C4-2B (cell line): ENCODE measurements around the gene PITPNM3.

Source experiments
- H3K27ac ChIP-seq: fragments of 450-650 bp; 2 replicates; pipeline ENCODE4 v1.5.1; 2017
- CTCF ChIP-seq: fragments of 450-650 bp; conservative IDR thresholded peaks from 2 replicates; pipeline ENCODE4 v1.5.1; 2017; ENCODE audit warnings: mild to moderate bottlenecking
- ZFX ChIP-seq: fragments of 450-650 bp; IDR thresholded peaks from 2 replicates; pipeline ENCODE4 v1.6.1; 2017

PITPNM3 gene

GRCh38 chr17:6557040-6557438, 684 bp upstream of the PITPNM3 start:
- TF ChIP-seq CTCF (no peak), ZFX (no peak)
- no peak overlapping the region; the same call in 1 of the 2 replicates for H3K27ac ChIP-seq

DNA sequence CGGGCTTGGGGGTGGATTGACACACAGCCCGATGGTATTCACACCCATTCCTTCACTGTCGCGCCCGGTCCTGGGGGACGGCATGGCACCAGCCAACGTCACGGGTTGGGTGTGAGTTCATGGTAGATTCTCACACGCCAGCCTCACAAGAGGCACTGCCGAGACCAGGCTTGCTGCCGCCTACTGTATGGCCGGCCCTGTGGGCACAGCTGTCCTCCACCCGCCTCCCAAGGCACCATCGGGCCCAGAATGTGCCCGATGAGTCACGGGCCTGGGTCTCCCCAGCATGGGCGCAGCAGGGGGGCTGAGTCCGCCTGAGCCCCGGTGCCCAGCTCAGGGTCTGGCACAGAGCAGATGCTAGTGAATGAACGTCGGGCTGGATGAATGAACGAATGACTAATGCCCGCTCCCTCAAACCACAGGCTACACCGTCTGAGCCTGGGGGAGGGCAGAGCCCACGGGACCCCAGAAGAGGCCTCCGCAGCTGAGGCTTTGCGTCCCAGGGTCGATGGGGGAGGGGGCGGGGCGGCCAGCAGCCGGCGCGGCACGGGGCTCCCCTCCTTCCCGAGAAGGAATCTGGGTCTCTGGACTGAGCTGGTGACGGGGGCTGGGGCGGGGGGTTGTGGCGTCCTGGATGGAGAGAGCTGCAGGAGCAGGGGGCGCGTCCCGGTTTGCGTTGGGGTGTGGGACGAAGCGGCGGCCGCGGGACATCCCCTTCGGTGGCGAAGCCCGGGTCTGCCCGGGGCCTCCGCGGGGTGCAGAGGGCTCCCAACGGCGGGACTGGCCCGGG, 829 bp downstream of the PITPNM3 start:
- peak overlapping the region; percentile 20; the same call in 1 of the 2 replicates for H3K27ac ChIP-seq
- TF ChIP-seq ZFX (no peak), CTCF (no peak)

DNA sequence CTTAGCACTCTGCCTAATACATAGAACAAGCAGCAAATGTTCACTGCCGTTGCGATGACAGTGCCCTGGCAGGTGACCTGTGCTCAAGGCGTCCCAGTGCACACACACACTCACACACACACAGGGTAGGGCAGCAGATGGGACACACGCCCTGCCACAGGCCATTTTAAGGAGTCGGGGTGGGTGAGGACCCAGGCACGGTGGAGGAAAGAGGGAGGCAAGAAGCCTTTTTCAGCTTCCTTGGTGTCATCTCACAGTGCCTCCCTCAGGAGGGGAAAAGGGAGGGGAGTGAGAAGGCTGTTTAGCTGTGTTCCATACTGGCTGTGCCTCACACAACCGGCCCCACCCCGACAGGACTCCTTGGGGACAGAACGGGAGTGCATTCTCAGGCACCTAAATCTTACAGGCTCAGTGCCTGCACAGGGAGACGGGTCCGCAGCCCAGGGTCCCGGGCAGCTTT, 1.5 kb downstream of the PITPNM3 start:
- no peak overlapping the region for H3K27ac ChIP-seq
- TF ChIP-seq CTCF (no peak), ZFX (no peak)

- H3K27ac ChIP-seq = no peak overlapping the region
Measured at GRCh38 chr17:6554342-6554741, 2.0 kb downstream of the PITPNM3 start.

DNA sequence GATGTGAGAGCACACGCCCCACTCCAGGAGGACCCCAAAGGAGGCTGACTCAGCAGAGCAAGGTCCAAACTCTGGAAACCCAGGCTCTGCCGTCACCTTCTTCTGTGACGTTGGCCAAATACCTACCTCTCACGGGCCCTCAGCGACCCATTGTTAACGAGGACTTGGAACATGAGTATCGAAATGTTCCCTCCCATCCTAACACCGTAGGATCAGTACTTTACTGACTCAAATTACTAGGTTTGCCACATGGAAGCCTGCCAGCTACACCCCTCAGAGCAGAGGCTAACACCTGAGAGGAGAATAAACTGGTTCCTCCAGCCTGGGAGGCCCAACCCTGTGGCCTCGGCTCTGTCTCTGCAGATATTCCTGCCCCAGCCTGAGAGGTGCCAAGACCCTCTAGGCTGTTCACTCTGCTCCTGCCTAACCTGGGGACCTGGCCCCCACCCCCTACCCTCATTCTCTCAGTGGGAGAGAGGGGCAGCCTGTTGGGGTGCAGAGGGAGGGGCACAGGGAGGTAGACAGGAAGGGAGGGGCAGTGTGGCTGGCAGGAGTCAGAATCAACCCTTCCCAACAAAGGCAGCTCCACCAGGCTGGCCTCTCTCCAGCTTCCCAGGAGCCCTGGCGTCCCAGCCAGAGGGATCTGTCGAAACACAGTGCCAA, 4.4 kb downstream of the PITPNM3 start:
- peak overlapping the region; percentile 71 for H3K27ac ChIP-seq
- TF ChIP-seq CTCF (no peak), ZFX (no peak)

More at GRCh38 chr17:6554342-6554741, 2.0 kb downstream of the PITPNM3 start:
- TF ChIP-seq ZFX = no peak
- TF ChIP-seq CTCF = no peak

GRCh38 chr17:6551356-6551755, 5.0 kb downstream of the PITPNM3 start:
- H3K27ac ChIP-seq = peak overlapping the region; percentile 71
- TF ChIP-seq ZFX (no peak), CTCF (no peak)

DNA sequence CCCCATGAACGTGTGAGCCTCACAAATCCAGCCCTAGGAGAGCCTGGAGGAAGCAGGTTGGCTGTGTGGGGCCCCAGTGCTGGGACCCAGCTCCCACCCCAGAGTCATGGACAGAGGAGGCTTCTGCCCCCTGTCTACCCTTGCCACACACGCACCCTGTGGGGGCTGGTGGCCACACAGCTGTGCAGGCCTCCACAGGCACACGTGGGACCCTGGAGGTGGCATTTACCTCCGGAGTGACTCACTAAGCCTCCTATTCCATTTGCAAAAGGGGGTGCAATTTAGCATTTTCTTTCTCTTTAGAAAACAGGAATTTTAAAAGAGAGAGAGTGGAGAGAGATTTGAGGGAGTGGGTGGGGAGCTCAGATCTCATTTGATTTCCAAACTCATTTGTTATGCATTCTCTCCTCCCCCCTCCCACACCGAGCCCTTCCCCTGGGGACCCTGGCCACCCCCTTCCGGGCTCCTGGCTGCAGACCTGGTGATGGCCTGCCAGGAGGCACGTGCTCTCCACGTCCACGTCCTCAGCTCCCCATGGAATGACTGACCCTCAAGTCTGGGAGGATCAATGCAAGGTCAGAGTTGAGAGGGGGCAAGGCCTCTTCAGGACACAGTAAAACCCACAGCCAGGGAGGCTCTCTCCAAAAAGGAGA, 6.8 kb downstream of the PITPNM3 start:
- H3K27ac ChIP-seq = no peak overlapping the region
- no peak for TF ChIP-seq CTCF
- TF ChIP-seq ZFX = no peak
